HEK293T (cell line): ENCODE results near the gene CSTPP1.

Experiments
- CTCF ChIA-PET: fragments of 350-600 bp; formaldehyde crosslinking; extraction: SDS; loops from one replicate; lab custom pipeline; 2021; ENCODE audit warnings: antibody characterized with exemption, inconsistent platforms; lab: Yijun Ruan, JAX
- POLR2A ChIA-PET: fragments of 350-600 bp; formaldehyde crosslinking; extraction: SDS; loops from one replicate; lab custom pipeline; 2020; ENCODE audit warnings: antibody characterized with exemption, inconsistent platforms; lab: Yijun Ruan, JAX
- DNase-seq: peaks from one replicate; pipeline ENCODE4 v3.0.0; 2012; ENCODE audit warnings: mixed read lengths; ENCODE audit errors: extremely low spot score
- ARNT ChIP-seq: fragments of 450-650 bp; IDR thresholded peaks from 2 replicates; pipeline ENCODE4 v1.6.1; 2017; ENCODE audit warnings: mild to moderate bottlenecking
- BHLHE40 ChIP-seq: fragments of 450-650 bp; IDR thresholded peaks from 2 replicates; pipeline ENCODE4 v1.6.1; 2016; ENCODE audit warnings: mild to moderate bottlenecking, moderate library complexity, borderline replicate concordance
- CTBP1 ChIP-seq: fragments of 450-650 bp; IDR thresholded peaks from 2 replicates; pipeline ENCODE4 v1.6.1; 2016; ENCODE audit warnings: borderline replicate concordance
- ELF4 ChIP-seq: fragments of 450-650 bp; IDR thresholded peaks from 2 replicates; pipeline ENCODE4 v1.6.1; 2017; ENCODE audit warnings: antibody characterized with exemption
- FOXA1 ChIP-seq: fragments of 450-650 bp; IDR thresholded peaks from 2 replicates; pipeline ENCODE4 v1.6.1; 2016; ENCODE audit warnings: mild to moderate bottlenecking
- FOXK2 ChIP-seq: fragments of 450-650 bp; IDR thresholded peaks from 2 replicates; pipeline ENCODE4 v1.6.1; 2016; ENCODE audit warnings: mild to moderate bottlenecking
- FOXM1 ChIP-seq: fragments of 450-650 bp; IDR thresholded peaks from 2 replicates; pipeline ENCODE4 v1.6.1; 2017; ENCODE audit warnings: mild to moderate bottlenecking, borderline replicate concordance
- HDGF ChIP-seq: fragments of 450-650 bp; IDR thresholded peaks from 2 replicates; pipeline ENCODE4 v1.6.1; 2017; ENCODE audit warnings: antibody characterized with exemption, borderline replicate concordance
- L3MBTL2 ChIP-seq: fragments of 450-650 bp; conservative IDR thresholded peaks from 2 replicates; pipeline ENCODE4 v1.6.1; 2016; ENCODE audit warnings: mild to moderate bottlenecking
- LEF1 ChIP-seq: fragments of 450-650 bp; IDR thresholded peaks from 2 replicates; pipeline ENCODE4 v1.6.1; 2017; ENCODE audit warnings: mild to moderate bottlenecking, borderline replicate concordance
- NFRKB ChIP-seq: fragments of 450-650 bp; IDR thresholded peaks from 2 replicates; pipeline ENCODE4 v1.6.1; 2016; ENCODE audit warnings: mild to moderate bottlenecking, moderate library complexity
- PKNOX1 ChIP-seq: fragments of 450-650 bp; IDR thresholded peaks from 2 replicates; pipeline ENCODE4 v1.6.1; 2016
- SP1 ChIP-seq: fragments of 450-650 bp; IDR thresholded peaks from 2 replicates; pipeline ENCODE4 v1.6.1; 2017
- SUZ12 ChIP-seq: fragments of 450-650 bp; IDR thresholded peaks from 2 replicates; pipeline ENCODE4 v1.6.1; 2016; ENCODE audit warnings: mild to moderate bottlenecking
- TARDBP ChIP-seq: fragments of 450-650 bp; IDR thresholded peaks from 2 replicates; pipeline ENCODE4 v1.6.1; 2016
- ZNF384 ChIP-seq: fragments of 450-650 bp; IDR thresholded peaks from 2 replicates; pipeline ENCODE4 v1.6.1; 2016

CSTPP1 gene

GRCh38 chr11:46913484-46913883 is 23.1 kb upstream of the CSTPP1 start:
- ChIA-PET POLR2A (interaction anchor here (0.8 to 1.5 kb wide), 2 partner anchors 18 to 23 kb away, joined by 3 to 5 read pairs; partner anchors contain the start of gene CSTPP1), CTCF (interaction anchor here (1.2 kb wide), 1 partner anchor 299 kb away, joined by 3 read pairs; no protein-coding TSS in a partner anchor)
- no peak for DNase-seq
- no peak for TF ChIP-seq SP1
- no peak for TF ChIP-seq L3MBTL2
- TF ChIP-seq FOXA1, result no peak
- no peak for TF ChIP-seq FOXK2
- TF ChIP-seq PKNOX1, result no peak
- no peak for TF ChIP-seq SUZ12
- no peak for TF ChIP-seq NFRKB
- no peak for TF ChIP-seq LEF1
- no peak for TF ChIP-seq HDGF

DNA sequence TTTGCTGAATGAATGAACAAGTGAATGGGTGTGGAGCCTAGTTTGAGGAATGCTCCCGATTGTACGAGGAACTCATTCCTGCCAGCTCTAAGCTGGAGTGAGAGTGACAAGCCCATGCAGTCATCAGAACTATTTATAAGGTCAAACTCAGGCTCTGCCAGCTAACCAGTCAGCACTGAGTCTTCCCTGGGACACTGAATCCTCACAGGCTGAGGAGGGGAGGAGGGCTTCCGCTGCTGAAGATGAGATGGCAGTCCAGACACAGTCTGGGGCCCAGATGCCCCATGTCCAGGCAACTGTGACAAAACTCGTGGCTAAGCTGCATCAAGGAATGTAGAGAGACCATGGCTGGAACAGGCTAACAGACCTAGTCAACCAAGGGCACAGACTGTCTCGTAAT is 22.2 kb upstream of the CSTPP1 start:
- ChIA-PET POLR2A (interaction anchor here (0.6 kb wide), 1 partner anchor 188 kb away, joined by 3 read pairs; no protein-coding TSS in a partner anchor), CTCF (no interaction called here)
- no peak for DNase-seq
- TF ChIP-seq HDGF (no peak), LEF1 (no peak), SP1 (no peak), ELF4 (no peak), BHLHE40 (no peak), FOXA1 (no peak), SUZ12 (no peak), PKNOX1 (no peak), TARDBP (no peak), CTBP1 (no peak)

GRCh38 chr11:46914910-46915309 is 21.7 kb upstream of the CSTPP1 start:
- ChIA-PET POLR2A (no interaction called here), CTCF (no interaction called here)
- no peak for TF ChIP-seq FOXK2
- no peak for TF ChIP-seq CTBP1
- TF ChIP-seq BHLHE40, result no peak
- no peak for TF ChIP-seq LEF1
- no peak for TF ChIP-seq ARNT
- no peak for TF ChIP-seq SP1
- no peak for TF ChIP-seq HDGF
- no peak for TF ChIP-seq ELF4
- no peak for TF ChIP-seq TARDBP
- TF ChIP-seq FOXM1, result no peak
- no peak for TF ChIP-seq ZNF384
- TF ChIP-seq SUZ12, result no peak
- TF ChIP-seq PKNOX1, result no peak
- no peak for TF ChIP-seq FOXA1
- TF ChIP-seq NFRKB, result no peak
- TF ChIP-seq L3MBTL2, result no peak
- no peak for DNase-seq

- peak; percentile 77 for DNase-seq
- ChIA-PET CTCF (interaction anchor here (0.6 to 1.9 kb wide), 5 partner anchors 16 to 378 kb away, joined by 3 to 12 read pairs (median 4); no protein-coding TSS in a partner anchor), POLR2A (interaction anchor here (0.6 to 1.3 kb wide), 6 partner anchors 15 to 298 kb away, joined by 3 to 4 read pairs (median 3); partner anchors contain the start of genes CSTPP1 and DDB2)
- TF ChIP-seq ZNF384 (peak; percentile 86), LEF1 (no peak), L3MBTL2 (peak; percentile 22; the same call in 1 of the 2 replicates), ELF4 (no peak)
Observed at GRCh38 chr11:46916286-46917108, 20.1 kb upstream of the CSTPP1 start.

DNA sequence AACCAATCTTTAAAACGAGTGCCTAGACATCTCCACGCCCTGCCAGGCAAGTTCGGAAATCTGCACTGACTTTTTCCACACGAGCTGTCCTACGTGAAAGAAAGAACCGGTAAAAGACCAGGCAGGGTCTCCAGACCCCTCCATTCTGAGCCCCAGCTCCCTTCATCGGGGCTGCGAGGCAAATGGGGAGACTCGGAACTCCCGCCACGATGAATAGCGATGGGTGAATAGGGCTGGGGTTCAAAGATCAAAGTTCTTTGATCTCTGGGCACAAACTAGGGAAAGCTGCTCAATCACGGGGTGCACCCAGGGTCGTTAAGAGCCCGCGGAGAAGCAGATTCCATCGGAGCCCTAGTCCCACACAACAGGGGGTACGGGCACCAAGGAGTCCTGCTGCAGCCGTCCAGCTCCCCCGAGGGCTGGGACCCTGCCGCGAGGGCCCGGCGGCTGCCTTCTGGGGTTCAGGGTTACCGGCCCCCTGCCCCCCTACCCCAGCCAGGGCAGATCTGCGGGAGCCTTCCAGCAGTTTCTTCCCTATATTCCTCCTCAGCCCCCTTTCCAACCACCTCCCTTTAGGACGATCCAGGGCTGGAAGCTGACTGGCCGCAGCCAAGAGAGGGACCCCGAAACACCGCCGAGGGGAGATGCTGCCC is 19.3 kb upstream of the CSTPP1 start:
- ChIA-PET CTCF (interaction anchor here (0.6 to 1.9 kb wide), 4 partner anchors 16 to 236 kb away, joined by 3 to 12 read pairs (median 4); no protein-coding TSS in a partner anchor), POLR2A (interaction anchor here (0.6 to 1.3 kb wide), 6 partner anchors 16 to 298 kb away, joined by 3 to 4 read pairs (median 3); partner anchors contain the start of genes CSTPP1 and DDB2)
- TF ChIP-seq PKNOX1, result no peak
- no peak for DNase-seq

DNA sequence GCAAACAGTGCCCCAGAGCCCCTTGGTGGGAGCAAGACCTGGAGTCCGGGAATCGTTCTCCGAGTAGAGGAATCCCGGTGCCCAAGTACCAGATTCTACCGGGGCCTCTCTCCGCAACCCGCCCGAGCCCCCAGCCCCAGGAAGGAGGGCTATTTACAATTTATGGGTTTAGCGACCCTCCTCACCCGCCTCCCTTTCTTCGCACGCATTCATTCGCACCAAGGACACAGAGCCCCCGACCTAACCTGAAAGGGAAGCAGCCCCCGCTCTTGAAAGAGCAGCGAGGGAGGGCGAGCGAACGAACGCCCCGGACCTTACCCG is 18.8 kb upstream of the CSTPP1 start:
- DNase-seq, result no peak
- CTCF ChIA-PET, result interaction anchor here (1.9 kb wide), 1 partner anchor 235 kb away, joined by 12 read pairs; no protein-coding TSS in a partner anchor
- TF ChIP-seq HDGF, result no peak
- TF ChIP-seq FOXA1, result no peak
- TF ChIP-seq FOXM1, result no peak
- no peak for TF ChIP-seq SP1
- POLR2A ChIA-PET, result no interaction called here
